Measurements from ENCODE around the gene LPP.
A peak's percentile ranks its signal among the peaks of the same experiment; 100 is the strongest.

LPP gene

DNA sequence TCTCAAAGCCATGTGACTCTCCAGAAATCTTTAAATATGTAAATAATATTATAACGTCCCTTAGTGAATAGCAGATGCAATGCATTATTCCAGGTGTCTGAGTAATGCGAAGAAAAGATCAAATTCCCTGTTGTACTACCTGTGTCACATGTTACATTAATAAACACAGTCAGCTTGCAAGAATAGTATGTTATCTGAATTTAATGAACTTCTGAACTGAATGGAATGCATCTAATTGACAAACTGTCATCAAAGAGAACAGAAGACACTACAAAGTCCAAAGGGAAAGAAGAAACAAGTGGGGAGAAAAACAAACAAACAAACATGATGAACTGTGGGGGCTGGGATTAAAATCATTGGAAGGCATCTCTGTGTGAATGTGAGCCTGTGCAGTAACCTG, 508.8 kb downstream of the LPP start:
- no peak for DNase-seq

GRCh38 chr3:188663839-188664238, 509.9 kb downstream of the LPP start:
- DNase-seq, result no peak

DNA sequence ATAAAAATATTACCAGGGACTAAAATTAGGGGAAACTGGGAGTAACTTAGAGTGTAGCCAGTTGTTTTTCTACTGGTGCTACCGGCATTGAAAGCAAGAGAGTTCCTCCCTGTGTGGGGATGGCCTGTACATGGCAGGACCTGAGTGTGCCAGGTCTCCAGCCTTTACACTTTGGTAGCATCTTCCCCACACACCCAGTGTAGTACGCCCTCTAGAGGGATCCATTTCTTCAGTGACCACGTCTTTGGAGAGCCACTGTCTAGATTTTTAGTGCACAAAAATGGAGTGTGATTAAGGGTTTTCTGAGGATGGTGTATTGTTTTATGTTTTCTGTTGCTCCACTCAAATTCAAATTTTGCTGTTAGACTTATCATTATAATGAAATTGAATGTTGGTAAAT, 510.8 kb downstream of the LPP start:
- no peak for DNase-seq

GRCh38 chr3:188667926-188668325, 514.0 kb downstream of the LPP start:
- DNase-seq, result no peak

DNA sequence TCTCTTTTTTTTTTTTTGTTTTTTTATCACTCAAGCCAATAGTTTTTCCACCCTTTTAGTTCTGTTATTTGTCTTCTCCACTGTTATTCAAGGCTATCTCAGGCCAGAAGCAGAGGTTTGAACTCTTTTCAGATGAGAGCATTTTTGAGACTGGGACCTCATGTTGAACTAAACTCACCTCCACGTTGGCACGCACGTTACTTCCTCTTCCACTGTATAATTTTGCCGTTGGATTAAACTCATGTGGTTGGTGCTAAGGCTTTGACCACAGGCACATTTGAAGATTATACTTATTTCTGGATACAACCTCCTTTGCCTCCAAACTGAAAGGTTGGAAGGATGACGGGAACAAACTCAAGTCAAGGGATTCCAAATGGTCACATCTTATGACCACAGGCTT, 516.5 kb downstream of the LPP start:
- DNase-seq, result no peak

GRCh38 chr3:188671971-188672370, 518.0 kb downstream of the LPP start:
- DNase-seq, result peak; percentile 60

- no peak for DNase-seq
Observed at GRCh38 chr3:188672840-188673239, 518.9 kb downstream of the LPP start.

GRCh38 chr3:188673646-188674186, 519.8 kb downstream of the LPP start:
- DNase-seq, result peak; percentile 83

DNA sequence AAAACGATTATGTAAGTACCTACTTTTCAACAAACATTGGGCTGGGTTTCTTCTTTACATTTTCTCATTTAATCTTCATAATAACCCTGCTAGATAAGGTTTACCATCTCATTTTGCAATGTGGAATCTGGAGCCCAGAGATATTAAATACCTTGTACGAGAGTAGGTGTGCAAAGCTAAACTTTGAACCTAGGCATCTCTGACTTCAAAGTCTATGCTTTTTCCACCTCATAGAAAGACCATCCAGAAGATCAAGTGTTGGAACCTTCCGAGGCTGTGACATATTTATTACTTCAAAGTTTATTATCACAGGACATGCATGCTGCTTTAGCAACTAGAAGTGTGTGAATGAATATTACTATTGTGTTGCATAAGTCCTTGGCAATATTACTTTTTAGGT, 520.6 kb downstream of the LPP start:
- DNase-seq, result no peak

DNA sequence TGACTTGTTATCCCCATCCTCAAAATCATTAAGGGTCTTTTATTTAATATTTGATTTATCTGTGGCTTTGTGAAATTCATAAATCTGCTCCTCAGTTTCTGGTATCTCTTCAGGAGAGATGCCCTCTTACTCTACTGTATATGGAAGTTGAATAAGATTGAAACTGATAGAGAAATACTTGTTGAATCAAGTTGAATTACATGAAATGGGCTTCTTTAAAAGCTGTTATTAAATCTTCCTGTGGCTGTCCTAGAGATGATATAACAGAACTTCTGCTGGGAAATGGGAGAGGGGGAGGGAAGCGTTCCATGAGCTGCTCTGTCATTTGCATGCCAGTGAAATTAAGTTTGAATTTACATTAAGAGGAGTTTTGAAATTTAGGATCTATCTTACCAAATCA, 523.4 kb downstream of the LPP start:
- peak; percentile 74 for DNase-seq

GRCh38 chr3:188680189-188680588, 526.2 kb downstream of the LPP start:
- DNase-seq, result no peak

GRCh38 chr3:188680605-188681004, 526.6 kb downstream of the LPP start:
- DNase-seq, result peak; percentile 43

DNA sequence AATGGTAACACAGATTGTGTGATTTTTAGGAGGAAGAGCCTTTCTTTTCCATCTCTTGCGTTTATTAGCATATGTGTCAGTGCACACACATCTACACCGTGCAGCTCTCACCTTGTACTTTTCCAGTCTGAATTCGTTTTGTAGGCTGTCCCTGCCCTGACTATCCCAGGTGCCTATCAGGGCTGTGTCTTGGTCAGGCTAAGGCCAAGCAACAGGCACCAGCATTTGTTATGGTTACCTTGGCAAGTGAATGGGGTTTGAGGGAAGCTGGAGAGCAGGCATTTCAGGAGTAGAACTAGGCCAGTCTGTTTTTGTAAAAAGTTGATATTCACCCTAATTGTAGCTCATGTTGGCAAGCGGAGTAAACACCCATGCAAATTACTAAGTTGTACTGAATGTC, 528.4 kb downstream of the LPP start:
- DNase-seq, result no peak

DNA sequence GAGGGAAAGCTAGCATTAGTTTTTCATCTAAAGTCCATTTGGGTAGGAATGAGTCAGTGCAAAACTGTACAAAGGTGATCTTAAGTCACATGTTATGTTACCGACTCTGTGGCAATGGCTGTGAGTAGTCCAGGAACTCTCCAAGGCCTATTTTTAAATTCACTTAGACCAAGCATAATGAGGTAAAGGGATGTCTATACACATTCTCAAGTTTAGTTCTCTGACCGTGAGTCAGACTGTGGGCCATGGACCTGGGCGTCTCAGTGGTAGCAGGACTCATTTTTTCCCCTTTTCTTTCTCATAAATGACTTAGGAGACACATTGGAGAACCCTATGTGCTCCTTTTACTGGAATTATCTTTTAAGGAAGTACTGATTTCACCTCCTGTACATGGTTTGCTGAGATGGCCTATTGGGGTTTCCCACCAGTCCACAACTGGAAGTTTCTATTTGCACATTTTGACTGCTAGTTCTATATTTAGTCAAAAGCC, 529.1 kb downstream of the LPP start:
- DNase-seq, result peak; percentile 98

DNA sequence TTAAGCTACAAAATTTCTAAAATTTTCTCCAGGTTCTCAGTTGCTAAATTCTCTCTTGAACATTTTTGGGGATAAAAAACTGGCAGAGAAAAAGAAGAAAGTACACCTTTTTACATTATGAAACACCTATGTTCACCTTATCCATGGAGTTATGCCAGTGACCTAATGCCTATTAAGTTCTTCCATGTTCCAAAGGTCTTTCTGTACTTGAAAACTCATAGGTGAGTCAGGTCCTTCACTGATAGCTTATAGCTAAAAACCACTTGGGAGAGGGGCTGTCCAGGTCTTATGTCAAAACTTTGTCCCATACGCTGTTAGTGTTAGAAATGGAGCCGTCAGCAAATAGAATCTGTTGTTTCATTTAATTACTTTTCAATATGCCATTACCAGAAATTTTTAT, 530.3 kb downstream of the LPP start:
- DNase-seq, result no peak

- DNase-seq, result no peak
Observed at GRCh38 chr3:188685789-188686188, 531.8 kb downstream of the LPP start.

GRCh38 chr3:188686324-188686723, 532.4 kb downstream of the LPP start:
- peak; percentile 75 for DNase-seq

DNA sequence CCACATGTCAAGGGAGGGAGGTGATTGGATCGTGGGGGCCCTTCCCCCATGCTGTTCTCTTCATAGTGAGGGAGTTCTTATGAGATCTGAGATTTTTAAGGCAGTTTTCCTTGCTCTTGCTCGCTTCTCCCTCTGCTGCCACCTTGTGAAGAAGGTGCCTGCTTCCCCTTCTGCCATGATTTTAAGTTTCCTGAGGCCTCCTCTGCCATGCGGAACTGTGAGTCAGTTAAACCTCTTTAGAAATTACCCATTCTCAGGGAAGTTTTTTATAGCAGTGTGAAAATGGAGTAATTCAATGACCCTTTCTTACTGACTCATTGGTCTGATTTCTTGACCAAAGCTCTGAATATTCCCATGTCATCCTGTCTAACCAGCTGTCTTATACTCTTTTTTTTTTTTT, 533.4 kb downstream of the LPP start:
- peak; percentile 98 for DNase-seq

GRCh38 chr3:188689101-188689574, 535.2 kb downstream of the LPP start:
- DNase-seq, result peak; percentile 94

DNA sequence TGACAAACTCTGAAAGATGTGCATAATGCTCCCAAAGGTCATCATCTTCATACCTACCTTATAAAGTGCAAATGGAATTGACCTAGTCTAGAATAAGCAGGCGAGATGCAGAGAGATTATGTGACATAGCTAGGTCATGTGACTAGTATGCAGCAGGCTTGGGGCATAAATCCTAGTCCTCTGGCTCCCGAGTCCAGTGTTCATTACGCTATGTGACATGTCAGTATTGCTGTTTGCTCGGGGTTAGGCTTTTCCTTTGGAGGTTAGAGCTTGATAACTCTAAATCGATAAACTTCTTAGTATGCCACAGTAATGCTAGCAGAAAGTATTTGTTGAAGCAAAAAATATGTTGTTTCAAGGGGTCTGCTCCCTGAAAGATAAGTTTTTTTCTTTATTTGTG, 536.1 kb downstream of the LPP start:
- no peak for DNase-seq

GRCh38 chr3:188691004-188691403, 537.0 kb downstream of the LPP start:
- DNase-seq, result no peak

DNA sequence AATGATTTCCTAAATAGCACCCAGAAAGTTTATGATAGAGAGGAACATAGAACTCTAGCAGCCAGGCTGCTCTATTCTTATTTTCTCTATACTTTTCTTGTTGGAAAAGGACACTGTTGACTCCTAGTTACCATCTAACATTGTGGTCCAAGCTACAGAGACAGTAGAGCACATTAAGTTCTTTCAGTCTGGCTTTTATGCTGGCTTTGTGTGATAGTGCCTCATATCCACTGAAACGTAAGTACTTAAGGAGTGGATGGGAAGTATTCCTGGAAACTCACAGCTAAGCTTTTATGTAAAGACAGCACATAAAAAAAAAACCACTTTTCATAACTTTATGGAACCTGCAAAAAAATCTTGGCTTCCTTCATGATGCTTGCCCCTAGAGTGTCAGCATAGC, 537.7 kb downstream of the LPP start:
- no peak for DNase-seq

DNA sequence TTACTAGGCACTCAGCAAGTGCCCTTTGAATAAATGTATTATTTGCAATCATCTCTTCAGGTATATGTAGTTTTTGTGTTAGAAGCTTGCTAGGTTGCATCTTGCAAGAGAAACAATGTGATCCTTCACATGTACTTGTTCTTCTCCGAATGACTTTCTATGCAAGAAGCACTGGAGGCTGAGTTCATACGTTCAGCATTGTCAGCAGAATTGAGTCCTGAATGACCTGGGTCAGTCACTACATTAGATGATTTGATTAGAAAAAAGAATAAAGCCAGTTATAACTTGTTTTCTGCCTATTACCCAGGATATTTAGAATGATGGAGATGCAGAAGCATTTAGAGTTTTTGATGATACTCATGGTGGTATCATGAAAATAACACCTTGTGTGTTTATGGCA, 538.7 kb downstream of the LPP start:
- DNase-seq, result no peak

DNA sequence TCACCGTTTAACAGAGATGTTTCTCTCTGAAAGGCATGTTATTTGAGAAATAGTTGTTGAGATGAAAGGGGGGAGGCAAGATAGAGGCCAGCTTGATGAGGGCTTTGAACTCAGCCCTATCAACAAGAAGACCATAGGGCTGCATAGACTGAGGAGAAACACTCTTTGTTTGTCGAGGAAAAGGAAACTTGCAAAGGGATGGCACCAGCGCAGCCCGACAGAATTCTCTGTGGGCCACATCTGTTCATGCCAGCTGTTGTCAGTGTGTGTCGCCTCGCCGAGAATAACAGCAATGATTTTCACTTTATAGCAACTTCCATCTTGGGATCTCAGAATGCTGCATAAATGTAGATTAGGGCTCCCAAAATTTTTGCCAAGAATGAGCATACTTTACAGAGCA, 539.5 kb downstream of the LPP start:
- no peak for DNase-seq

DNA sequence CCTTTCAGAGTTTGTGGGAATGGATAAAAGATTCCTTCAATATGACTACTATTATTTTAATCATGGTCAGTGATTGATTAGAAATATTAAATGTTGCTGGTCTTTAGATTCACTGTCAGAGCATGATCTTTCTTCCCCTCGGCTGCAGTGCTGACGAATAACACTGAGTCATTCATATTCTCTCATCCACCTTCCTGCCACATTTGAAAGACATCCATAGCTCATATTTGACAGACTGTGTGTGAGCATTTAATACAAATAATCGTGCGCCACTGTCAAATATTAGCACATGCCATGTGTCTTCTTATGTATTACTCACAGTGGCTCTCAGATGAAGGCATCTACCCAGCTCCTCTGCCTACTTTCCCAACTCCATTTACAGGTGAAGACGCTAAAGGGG, 541.3 kb downstream of the LPP start:
- no peak for DNase-seq

DNA sequence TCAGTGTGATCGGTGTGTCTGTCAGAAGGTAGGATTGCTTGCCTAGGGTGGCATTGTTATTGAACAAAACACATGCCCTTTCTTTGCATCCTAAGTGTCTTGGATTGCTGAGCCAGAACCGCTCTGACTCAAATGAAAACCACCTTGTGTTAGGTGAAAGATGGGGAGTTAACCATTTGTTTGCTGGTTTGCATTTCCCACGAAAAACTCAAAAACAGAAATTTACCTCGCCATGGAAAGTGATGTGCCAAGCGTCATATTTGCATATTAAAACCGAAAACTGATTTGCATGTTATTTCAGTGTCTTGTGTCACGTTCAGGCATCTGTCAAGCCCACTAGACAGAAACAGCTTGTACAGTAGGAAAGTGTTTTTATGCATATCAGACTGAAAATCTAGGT, 543.2 kb downstream of the LPP start:
- DNase-seq, result no peak
